Neural cell (in vitro differentiated cells): ENCODE results near the gene ZNF432.

ENCODE experiments used
- EZH2 ChIP-seq: fragments of 200-600, 300-800 bp; shearing (Covaris generic), sonication (generic); IDR thresholded peaks from 2 replicates; pipeline ENCODE4 v1.6.1; 2014; ENCODE audit warnings: antibody characterized with exemption, low read length, borderline replicate concordance, mild to moderate bottlenecking; ENCODE audit not compliant: insufficient read depth, poor library complexity, severe bottlenecking
- POLR2AphosphoS5 ChIP-seq: IDR thresholded peaks from 2 replicates; pipeline ENCODE4 v1.6.1; 2012

GRCh38 chr19:52022193-52022592 is 26.4 kb downstream of the ZNF432 start:
- TF ChIP-seq POLR2AphosphoS5 (no peak), EZH2 (no peak)
